HG03060 (cell line): Measurements from ENCODE around the gene FGFRL1.

Source experiments
- ATAC-seq: cut with Tn5 transposase; IDR thresholded peaks from one replicate; pipeline ENCODE4 v1.9.1; 2021; ENCODE audit warnings: low read depth, moderate number of reproducible peaks; ENCODE audit not compliant: unreplicated experiment

Gene FGFRL1, protein sequence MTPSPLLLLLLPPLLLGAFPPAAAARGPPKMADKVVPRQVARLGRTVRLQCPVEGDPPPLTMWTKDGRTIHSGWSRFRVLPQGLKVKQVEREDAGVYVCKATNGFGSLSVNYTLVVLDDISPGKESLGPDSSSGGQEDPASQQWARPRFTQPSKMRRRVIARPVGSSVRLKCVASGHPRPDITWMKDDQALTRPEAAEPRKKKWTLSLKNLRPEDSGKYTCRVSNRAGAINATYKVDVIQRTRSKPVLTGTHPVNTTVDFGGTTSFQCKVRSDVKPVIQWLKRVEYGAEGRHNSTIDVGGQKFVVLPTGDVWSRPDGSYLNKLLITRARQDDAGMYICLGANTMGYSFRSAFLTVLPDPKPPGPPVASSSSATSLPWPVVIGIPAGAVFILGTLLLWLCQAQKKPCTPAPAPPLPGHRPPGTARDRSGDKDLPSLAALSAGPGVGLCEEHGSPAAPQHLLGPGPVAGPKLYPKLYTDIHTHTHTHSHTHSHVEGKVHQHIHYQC

DNA sequence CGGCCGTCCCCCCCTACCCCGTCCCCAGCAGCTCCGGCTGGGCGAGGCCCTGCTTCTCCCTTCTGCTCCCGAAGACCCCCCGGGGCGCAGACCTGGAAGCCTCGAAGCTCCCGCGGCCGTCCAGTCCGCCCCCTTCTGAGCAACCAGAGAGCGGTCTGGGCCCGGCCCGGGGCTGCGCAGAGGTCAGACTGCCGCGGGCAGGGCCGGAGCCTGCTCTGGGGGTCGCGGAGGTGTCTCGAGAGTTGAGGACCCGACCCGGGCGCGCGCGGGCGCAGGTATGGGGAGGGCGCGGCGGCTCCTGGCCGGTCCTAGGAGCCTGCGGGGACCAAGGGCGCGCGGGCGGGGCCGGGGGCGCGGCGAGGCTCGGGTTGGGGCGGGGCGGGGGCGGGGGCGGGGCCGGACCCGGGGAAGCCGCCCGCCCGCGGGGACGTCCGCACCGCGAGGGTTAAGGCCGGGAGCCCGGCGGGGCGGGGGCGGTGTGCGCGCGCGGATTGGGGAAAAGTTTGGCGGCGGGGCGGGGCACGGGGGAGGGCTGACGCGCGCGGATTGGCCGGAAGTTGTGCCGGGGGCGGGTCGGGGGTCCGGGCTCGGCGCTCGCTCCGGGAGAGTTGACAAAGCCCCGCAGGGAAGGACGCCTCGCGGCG, at the start of gene FGFRL1:
FGFRL1 (plus strand) TSS at position 605 of the 644 bp plus-strand sequence. CDS start 860 bp downstream, outside the sequence.
- no peak for ATAC-seq

GRCh38 chr4:962231-963208, 48.9 kb upstream of the FGFRL1 start:
- no peak for ATAC-seq

GRCh38 chr4:963276-964225, 47.9 kb upstream of the FGFRL1 start:
- no peak for ATAC-seq

GRCh38 chr4:964346-965025, 46.9 kb upstream of the FGFRL1 start:
- ATAC-seq, result no peak

GRCh38 chr4:965048-965765, 46.2 kb upstream of the FGFRL1 start:
- no peak for ATAC-seq

DNA sequence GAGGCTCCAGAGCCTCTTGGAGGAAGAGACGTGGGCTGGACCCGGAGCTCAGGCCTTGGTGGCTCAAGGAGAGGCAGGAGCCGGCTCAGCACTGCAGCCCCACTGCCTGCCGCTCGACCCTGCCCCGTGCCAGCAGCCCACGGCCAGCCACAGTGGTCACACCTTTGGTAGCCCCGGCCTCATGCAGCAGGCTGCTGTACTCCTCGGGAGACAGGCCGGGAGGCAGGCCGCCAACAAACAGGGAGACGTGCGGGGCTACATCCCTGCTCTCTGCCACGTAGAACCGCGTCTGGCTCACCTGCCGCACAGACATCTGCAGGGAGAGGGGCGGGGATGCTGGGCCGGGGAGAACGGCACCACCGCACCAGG, 45.7 kb upstream of the FGFRL1 start:
- ATAC-seq, result no peak

DNA sequence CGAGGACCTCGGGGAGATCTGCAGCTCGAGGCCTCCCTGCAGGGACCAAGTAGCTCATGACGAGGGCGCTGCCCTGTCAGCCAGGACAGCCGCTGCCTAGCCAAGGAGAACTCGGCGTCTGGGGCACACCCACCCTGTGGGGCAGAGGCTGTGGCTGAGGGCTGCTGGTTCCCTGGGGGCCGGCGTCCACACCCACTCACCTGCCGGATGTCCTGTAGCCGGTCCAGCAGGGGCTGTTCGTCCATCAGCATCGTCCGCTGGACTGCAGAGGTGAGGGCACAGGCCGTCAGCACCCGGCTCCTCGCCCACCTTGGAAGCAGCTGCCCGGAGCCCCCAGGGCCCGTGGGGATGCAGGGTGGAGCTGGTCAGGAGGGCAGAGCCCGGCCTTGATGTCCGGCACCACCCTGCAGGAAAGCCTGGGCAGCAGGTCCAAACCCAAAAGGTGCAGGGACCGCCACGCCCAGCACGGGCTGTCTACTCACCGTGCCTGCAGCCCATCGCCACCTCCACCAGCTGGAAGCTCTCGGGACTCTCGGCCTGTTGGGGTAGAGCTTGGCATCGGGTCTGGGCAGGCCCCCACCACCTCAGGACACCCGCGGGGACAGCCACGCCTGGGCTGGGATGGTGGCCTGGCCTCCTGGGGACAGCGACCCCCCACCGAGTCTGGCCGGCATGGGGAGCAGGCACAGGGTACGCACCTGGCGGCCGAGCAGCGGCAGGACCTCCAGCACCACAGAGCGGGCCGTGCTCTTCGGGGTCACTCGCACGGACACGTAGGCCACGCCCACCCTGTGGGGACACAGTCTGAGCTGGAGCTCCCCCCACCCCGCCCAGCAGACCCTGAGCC, 44.9 kb upstream of the FGFRL1 start:
- ATAC-seq, result no peak

GRCh38 chr4:967113-968104, 44.0 kb upstream of the FGFRL1 start:
- ATAC-seq, result no peak

GRCh38 chr4:968221-968620, 43.2 kb upstream of the FGFRL1 start:
- no peak for ATAC-seq

DNA sequence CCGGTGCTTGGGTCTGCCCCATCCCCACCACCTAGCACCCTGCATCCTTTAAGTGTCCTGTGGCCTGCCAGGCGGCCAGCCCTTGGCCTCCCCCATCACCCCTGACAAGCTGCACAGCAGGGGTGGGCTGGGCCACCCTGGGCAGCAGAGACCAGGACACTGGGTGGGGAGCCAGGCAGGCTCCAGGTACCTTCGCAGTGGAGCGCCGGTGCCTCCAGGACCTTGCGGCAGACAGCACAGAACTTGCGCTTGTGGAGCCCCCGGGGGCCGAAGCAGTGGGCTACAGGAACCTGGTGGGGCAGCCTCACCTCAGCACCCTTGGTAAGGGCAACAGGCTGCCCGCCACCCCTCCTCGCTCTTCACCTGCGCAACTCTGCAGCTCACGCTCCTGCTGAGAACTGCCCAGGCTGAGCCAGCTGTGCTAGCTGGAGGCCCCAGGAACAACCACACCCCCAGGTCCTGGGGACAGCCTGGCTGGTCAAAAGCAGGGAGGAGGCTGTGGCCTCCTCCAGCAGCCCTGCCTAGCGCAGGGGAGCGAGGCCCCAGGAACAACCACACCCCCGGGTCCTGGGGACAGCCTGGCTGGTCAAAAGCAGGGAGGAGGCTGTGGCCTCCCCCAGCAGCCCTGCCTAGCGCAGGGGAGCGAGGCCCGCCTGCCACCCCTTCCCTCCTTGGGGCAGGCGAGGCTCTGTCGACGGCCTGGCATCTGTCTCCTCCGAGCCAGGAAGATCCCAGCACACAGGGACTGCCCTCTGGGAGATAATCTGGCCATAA, 42.6 kb upstream of the FGFRL1 start:
- ATAC-seq, result no peak

DNA sequence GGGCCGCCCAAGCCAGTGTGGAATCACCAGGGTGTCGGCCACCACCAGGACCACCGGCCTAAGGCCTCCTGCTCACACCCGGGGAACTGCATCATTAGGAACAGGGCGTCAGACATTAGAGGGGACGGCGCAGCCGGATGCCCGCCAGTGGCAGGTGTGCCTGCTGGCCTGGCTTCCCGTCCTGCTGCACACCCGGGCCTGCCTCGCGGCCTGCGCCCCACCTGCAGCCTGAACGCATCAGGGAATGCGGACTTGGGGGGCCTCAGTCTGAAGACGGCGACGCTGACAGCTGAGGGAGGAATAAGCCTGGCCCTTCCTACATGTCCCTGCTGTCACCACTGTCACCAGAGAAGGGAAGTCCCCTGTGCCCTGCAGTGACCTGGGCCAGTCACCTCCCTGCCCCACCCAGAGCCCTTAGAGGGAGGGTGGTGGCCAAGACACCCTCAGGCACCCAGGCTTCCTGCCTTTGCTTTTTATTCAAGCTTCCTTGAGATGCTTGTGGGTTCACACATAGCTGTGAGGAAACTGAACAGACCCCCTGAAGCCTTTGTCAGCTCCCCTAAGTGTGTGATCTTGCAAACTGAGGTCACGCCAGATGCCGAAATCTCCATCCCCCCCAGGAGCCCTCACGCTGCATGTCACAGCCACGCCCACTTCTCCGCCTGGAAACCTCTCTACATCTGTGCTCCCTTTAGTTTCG, 41.2 kb upstream of the FGFRL1 start:
- no peak for ATAC-seq

GRCh38 chr4:970854-971520, 40.4 kb upstream of the FGFRL1 start:
- no peak for ATAC-seq

DNA sequence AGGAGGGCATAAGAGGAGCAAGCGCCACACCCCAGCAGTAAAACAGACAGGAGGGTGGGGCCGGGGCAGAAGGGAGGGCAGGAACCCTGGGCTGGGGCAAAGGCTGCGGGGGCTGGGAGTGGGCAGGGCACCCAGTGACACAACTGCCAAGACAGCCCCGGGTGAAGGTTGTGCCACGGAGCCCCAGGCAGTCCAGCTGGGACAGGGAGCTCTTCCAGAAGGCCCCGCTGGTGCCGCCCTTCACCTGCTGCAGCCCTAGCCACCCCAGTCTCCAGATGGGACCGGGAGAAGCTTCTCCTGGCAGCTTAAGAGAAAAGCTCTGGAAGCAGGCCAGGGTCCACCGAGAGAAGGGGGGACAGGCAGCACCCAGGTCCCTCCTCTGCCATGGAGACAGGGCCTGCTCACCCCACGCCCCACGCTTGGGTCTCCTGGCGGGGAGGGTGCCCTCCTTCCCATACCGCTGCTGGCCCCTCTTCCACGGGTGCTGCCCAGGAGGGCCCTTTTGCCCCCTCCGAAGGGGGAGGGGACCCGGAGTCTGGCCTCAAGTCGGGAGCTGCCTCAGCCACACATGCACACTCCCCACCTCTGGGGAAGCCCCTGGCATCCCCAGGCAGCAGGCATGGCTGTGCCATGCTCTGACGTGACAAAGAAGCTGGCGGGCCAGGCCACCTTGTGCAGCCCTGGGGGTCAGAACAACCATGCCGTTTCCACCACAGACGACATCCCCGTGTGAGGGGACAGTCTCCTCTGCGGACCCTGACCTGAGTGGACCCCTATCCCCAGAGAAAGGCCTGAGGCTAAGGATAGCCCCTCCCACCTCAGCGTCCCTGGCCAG, 39.5 kb upstream of the FGFRL1 start:
- no peak for ATAC-seq
